GM11168 (cell line): ENCODE data around the gene MARCHF9.
"Not testable (repeated sequence)": the region's sequence is repeated elsewhere in the genome, so short reads cannot be mapped to it uniquely, and the experiment has no call there.

Experiments used
- in situ Hi-C: fragments of 300-500 bp; cut with MboI; formaldehyde crosslinking; loops from one replicate; pipeline ENCODE4 v1.12.0; 2022; ENCODE audit warnings: low sequenced_read_pairs; ENCODE audit not compliant: unreplicated experiment

Gene MARCHF9

DNA sequence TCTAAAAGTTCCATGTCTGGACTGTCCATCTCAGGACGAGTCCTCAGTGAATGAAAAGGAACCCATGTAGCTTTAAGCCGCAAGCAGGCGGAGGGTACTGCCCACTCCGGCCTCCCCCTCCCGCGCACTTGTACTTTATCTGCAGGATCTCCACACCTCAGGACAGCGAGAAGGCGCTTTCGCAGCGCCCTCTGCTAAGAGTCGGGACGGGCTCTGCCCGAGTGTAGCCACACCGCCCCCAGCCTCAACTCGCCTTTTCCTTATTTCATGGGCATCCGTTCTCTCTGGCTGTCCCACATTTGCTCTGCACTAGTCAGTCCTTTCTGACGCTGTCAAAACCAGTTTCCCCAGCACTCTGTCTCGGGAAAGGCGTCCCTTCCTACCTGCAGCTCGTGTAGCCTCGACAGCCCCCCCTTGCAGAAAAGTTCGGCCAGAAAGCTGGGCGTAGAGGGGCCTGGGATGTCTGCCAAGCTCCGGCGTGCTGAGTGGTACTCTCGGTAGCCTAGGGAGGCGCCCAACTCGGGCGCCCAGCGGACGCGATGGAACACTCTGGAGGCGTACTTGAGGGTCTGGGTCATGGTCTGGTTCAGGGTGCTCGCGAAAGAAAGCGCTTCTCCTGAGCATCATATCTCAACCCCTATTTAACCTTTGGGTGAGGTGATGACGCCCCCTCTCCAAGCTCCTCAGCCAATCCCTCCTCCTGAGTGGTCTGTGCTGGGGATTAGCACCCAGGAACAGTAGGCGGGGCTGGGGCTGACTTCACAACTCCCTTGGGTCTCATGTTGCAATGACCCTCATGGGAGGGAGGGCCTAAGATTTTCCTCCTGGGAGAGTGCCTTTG, 11.8 kb downstream of the MARCHF9 start, which contains the start of gene CYP27B1:
TSS of gene CYP27B1 (minus strand) at position 615 of the 841 bp plus-strand sequence. CDS start at position 578, 37 bp downstream.
- in situ Hi-C loops = no loop called here

- in situ Hi-C loops = no loop called here
Observed at GRCh38 chr12:57767305-57767698, 12.4 kb downstream of the MARCHF9 start.

GRCh38 chr12:57767876-57768275, 13.0 kb downstream of the MARCHF9 start:
- in situ Hi-C loops = no loop called here

- in situ Hi-C loops = no loop called here
Observed at GRCh38 chr12:57769594-57769993, 14.7 kb downstream of the MARCHF9 start.

- in situ Hi-C loops = no loop called here
Observed at GRCh38 chr12:57770734-57771133, 15.8 kb downstream of the MARCHF9 start.

GRCh38 chr12:57771236-57771872, 16.5 kb downstream of the MARCHF9 start:
- in situ Hi-C loops = no loop called here

GRCh38 chr12:57771873-57772428, 17.0 kb downstream of the MARCHF9 start, which contains the start of gene METTL1:
Gene METTL1, minus strand, starts transcription at chr12:57772105. Its CDS starts 22 bp downstream, at chr12:57772083.
- in situ Hi-C loops = no loop called here

- in situ Hi-C loops = no loop called here
Observed at GRCh38 chr12:57772429-57773322, 17.8 kb downstream of the MARCHF9 start, which contains the start of gene EEF1AKMT3. Gene EEF1AKMT3, plus strand, starts transcription at chr12:57772614. Its CDS starts 111 bp downstream, at chr12:57772725.

DNA sequence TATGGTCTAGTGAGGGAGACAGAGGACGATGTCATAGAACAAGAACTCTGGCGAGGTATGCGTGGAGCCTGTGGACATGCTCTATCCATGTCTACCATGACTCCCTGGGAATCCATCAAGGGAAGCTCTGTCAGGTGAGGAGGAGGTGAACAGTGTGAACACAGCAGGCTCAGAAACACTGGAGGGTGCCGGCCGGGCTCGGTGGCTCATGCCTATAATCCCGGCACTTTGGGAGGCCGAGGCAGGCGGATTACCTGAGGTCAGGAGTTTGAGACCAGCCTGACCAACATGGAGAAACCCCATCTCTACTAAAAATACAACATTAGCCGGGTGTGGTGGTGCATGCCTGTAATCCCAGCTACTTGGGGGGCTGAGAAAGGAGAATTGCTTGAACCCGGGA, 19.7 kb downstream of the MARCHF9 start:
- in situ Hi-C loops = not testable (repeated sequence)

DNA sequence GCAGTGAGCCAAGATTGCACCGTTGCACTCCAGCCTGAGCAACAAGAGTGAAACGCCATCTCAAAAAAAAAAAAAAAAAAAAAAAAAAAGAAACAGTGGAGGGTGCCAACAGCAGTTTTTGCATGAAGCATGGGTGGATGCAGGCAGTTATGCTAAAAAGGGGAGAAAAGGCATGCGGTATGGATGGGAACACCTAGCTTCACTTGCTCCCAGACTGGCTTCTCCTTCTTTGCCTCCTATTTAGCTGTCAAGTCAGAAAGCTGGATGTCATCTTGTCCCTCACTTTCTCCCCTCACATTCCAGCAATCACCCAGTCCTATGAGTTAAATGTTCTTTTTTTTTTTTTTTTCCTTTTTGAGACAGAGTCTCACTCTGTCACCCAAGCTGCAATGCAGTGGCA, 20.1 kb downstream of the MARCHF9 start:
- in situ Hi-C loops = no loop called here

DNA sequence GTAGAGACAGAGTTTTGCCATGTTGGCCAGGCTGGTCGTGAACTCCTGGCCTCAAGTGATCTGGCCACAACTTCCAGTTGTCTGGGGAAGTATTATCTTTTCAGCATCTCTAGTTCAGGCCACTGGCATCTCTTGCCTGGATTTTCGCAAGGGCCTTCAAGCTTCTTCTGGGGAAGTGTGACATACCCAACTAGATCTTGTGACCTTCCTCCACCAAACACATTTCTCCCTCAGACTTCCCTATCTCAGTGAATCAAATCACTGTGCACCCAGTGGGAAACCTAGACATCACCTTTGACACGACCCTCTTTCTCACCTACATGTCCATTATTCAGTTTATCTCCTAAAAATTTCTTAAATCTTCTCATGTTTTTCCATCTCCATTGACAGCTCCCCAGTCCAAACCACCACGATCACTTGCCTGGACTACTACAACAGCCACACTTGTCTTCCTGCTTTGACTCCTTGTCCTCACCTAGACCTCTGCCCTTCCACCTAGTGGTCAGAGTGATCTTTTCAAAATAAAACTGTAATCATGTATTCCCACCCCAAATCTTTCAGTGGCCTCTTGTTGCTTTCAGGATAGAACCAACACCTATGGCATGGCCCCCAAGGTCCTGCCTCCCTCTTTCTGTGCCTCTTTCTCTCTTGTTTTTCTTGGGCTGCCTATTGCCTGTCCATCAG, 20.8 kb downstream of the MARCHF9 start:
- in situ Hi-C loops = no loop called here

DNA sequence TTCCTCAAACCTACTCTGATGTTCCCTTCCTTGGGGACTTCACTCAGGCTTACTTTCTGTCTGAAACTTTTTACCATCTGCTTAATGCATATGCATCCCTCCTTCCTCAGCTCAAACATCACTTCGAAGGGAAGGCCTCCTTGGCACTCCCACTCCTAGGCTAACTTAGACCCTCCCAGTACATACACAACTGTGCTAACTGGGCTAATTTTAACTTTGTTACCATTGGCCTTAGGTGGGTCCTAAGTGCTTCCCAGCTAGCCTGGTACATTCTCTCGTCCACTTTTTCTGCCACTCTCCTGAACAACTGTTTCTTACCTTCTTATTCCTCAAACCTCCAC, 21.3 kb downstream of the MARCHF9 start:
- in situ Hi-C loops = no loop called here

- in situ Hi-C loops = no loop called here
Observed at GRCh38 chr12:57777367-57777766, 22.5 kb downstream of the MARCHF9 start.

- in situ Hi-C loops = no loop called here
Observed at GRCh38 chr12:57777911-57778310, 23.0 kb downstream of the MARCHF9 start.

GRCh38 chr12:57779736-57780135, 24.8 kb downstream of the MARCHF9 start:
- in situ Hi-C loops = no loop called here

DNA sequence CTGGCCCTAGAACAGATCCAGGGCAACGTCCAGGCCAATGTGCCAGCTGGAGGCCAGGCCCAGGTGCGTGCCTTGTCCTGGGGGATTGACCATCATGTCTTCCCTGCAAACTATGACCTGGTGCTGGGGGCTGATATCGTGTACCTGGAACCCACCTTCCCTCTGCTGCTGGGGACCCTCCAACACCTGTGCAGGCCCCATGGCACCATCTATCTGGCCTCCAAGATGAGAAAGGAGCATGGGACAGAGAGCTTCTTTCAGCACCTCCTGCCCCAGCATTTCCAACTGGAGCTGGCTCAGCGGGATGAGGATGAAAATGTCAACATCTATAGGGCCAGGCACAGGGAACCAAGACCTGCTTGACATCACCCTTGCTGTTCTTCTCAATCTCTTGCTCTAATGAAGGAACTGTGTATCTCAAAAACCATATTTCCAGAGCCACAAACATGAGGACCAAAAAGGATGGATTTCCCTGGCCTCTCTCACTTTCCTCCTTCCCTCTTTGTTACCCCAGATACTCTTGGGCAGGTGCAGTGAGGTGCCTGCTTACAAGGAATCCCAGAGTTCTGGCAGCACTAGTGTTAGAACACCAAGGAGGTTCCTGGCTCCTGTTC, 25.5 kb downstream of the MARCHF9 start:
- in situ Hi-C loops = no loop called here

GRCh38 chr12:57781244-57781643, 26.3 kb downstream of the MARCHF9 start:
- in situ Hi-C loops = no loop called here

GRCh38 chr12:57781801-57782200, 26.9 kb downstream of the MARCHF9 start:
- in situ Hi-C loops = no loop called here

DNA sequence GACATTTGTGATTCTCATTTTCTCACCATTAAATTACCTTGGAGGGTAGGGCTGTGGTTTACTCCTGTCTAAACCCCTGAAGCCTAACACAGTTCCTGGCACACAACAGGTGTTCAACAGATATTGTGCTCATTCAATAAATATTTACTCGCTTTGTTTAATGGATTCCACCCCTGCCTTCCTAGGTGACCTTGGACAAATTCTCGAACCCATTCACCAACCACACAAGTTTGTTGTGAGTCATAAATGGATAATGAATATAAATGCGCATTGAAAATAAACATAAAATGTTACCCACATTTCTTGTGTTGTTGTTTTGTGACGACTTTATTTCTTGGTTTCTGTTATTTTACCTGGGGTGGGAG, 27.3 kb downstream of the MARCHF9 start:
- in situ Hi-C loops = no loop called here
